ENCODE data around the gene CTSF.

DNA sequence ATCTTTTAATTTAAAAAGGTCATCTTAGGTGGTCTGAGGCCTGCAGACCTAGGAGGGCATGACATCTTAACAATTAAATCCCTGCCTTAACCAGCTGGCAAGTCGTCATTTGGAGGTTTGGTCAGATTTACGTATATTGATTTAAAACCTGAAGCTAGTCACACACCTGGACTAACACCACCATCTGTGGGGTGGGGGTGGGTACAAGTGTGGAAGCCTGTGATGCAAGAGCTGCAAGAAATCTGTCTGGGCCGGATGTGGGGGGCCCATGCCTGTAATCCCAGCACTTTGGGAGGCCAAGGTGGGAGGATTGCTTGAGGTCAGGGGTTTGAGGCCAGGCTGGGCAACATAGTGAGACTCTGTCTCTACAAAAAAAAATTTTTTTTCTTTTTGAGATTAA is 12.9 kb upstream of the CTSF start:
- TF ChIP-seq CREB1 (IDR thresholded peaks at IDR 0.05; ENCODE audit: low read depth) (no peak), CEBPB (IDR thresholded peaks at IDR 0.05) (no peak), TEAD4 (IDR thresholded peaks at IDR 0.05) (no peak)
